GM12801 (cell line): ENCODE data around the gene ANKRD13C.

ENCODE experiments used
- TF ChIP-seq, protein P1 (sequence below): IDR thresholded peaks from one replicate; pipeline ENCODE4 v1.5.1; 2011; ENCODE audit warnings: control low read depth; ENCODE audit not compliant: insufficient read length; ENCODE audit errors: extremely low read depth

Gene ANKRD13C

DNA sequence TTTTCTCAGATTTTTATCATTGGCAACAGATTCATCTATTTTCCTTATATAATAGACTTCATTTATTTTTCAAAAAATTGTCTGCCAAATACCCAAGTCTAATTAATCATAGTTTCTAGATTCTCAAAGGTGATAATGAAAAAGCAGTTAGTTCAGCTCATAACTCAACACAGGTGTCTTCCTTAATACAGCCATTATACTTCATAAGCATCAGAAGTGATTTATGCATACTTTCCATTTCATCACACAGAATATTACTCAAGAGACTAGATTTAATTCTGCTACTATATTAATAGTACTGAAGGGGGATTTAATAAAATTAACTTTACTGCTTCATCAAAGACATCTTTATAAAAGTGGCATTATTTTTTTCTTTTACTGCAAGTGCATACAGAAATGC lies 114.6 kb downstream of the ANKRD13C start:
- TF ChIP-seq, protein P1, sequence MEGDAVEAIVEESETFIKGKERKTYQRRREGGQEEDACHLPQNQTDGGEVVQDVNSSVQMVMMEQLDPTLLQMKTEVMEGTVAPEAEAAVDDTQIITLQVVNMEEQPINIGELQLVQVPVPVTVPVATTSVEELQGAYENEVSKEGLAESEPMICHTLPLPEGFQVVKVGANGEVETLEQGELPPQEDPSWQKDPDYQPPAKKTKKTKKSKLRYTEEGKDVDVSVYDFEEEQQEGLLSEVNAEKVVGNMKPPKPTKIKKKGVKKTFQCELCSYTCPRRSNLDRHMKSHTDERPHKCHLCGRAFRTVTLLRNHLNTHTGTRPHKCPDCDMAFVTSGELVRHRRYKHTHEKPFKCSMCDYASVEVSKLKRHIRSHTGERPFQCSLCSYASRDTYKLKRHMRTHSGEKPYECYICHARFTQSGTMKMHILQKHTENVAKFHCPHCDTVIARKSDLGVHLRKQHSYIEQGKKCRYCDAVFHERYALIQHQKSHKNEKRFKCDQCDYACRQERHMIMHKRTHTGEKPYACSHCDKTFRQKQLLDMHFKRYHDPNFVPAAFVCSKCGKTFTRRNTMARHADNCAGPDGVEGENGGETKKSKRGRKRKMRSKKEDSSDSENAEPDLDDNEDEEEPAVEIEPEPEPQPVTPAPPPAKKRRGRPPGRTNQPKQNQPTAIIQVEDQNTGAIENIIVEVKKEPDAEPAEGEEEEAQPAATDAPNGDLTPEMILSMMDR: no peak

DNA sequence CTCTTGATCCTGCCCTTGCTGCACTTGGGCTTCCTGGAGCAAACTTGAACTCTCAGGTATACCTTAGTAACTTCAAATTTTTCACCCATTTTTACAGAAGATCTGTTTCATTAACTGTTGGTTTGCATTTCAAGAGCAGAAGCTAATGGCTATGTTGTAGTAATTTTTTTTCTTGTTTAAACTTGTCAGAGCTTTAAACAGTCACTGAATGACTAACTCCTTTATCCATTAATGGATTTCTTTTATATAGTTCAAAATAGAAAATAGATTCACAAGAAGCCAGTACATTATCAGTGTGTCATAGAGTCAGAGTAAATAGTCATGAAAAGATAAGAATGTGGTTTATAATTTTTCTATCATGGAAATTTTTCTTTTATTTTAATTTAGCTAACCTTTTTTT lies 119.8 kb downstream of the ANKRD13C start:
- TF ChIP-seq, protein P1: no peak

DNA sequence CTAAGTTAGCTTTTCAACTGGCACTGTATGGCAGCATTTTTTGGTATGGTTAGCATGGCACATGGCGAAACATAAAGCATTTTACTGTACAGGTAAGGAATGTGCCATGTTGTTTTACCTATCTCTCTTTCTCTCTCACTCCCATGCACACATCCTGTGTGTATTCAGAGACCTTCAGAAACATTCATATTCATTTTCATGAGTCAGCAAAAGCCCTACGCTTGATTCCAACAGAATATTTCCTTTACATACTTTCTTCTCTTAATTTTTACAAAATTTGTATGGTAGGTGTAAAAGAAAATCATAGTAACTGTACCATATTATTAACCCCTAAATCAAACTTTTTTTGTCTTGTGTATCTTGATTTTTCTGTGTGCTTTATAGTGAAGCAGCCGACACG lies 123.0 kb downstream of the ANKRD13C start:
- TF ChIP-seq, protein P1: no peak

DNA sequence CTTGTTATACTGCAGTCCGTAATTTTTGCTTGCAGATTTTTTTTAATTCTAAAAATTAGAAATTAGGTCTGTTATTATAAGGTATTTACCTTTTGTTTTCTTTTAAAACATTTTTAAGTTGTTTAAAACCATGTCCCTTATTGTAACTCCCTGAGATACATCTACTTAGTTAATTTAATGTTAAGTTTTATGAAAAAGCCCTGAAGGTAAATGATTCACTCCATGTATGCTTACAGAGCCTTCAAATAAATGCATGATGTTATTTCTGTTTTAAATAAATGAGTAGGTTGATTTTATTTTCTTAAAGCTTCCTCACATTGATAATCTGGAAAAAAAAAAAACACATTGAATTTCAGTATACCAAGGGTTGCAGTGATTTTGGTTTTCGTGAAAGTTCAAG lies 125.9 kb downstream of the ANKRD13C start:
- TF ChIP-seq, protein P1: no peak

DNA sequence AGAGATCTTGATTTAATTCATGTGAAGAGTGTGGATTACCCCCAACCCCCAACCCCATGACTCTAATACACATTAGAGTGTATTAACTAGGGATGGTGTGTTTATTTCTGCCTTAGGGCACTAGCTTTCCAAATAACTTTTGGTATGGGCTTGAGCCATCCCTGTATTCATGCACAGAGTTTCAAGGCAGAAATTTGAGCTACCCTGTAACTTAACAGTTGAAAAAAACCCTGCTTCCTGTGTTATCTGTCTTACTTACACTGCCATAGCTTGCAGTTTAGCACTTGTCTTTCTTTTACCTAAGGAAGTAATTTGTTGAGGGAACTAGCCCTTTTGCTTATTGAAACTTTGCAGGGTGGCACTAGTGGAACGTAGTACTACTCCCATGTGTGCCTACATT lies 127.1 kb downstream of the ANKRD13C start:
- TF ChIP-seq, protein P1: no peak

DNA sequence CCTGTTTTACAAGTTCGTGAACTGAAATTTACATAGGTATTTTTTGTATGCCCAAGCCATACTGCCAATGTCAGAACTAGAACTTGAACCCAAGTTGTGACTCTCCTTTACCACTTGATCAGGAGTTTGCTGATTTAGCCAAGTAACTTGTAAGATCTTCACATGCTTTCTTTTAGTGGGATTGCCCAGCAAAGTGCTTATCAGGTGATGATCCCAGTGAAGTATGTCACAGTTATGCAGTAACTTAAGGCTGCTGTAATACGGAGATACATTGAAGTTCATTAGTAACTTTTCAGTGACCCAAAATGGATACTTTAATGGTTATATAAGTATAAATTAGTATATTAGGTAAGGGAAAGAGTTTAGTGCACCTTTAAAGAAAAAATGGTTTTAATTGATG lies 129.6 kb downstream of the ANKRD13C start:
- TF ChIP-seq, protein P1: no peak

DNA sequence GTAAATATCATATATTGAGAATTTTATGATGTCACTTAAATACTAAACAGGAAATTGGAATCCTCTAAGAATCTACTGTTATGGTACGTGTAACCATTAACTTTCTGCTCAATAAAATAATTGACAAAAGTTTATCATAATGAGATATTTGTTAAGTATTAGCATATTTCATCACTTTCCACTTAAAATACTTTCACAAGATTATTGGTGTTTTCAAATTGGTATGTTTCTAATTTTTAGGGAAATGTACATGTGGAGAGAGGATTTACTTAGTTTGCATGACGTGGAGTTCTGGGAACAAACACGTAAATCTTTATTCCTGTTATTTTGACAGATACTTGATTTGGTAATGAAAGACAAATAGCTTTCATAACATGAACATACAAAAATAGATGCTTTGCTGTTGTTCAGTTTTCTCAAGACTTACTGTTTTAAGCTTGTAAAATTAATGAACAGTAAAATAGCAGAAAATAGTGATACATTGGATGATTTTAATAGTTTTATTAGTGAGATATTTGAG lies 131.7 kb downstream of the ANKRD13C start:
- TF ChIP-seq, protein P1: no peak
